Loucy (cell line): ENCODE measurements around the gene CTXN3.

ENCODE experiments used
- CTCF ChIP-seq: fragments of 200-600 bp; sonication (generic); conservative IDR thresholded peaks from 2 replicates; pipeline ENCODE4 v1.5.1; 2014; ENCODE audit warnings: mild to moderate bottlenecking, antibody characterized with exemption, low read length
- EZH2phosphoT487 ChIP-seq: fragments of 200-600 bp; IDR thresholded peaks from 2 replicates; pipeline ENCODE4 v1.6.1; 2018; ENCODE audit warnings: antibody characterized with exemption, mild to moderate bottlenecking, moderate library complexity, borderline replicate concordance

- TF ChIP-seq CTCF (no peak), EZH2phosphoT487 (no peak)
Observed at GRCh38 chr5:127609011-127609410, 39.9 kb upstream of the CTXN3 start.
